GM21515 (cell line): ENCODE data around the gene WWOX.

Source experiments
- ATAC-seq: cut with Tn5 transposase; IDR thresholded peaks from one replicate; pipeline ENCODE4 v1.9.1; 2021; ENCODE audit not compliant: unreplicated experiment

The WWOX gene

DNA sequence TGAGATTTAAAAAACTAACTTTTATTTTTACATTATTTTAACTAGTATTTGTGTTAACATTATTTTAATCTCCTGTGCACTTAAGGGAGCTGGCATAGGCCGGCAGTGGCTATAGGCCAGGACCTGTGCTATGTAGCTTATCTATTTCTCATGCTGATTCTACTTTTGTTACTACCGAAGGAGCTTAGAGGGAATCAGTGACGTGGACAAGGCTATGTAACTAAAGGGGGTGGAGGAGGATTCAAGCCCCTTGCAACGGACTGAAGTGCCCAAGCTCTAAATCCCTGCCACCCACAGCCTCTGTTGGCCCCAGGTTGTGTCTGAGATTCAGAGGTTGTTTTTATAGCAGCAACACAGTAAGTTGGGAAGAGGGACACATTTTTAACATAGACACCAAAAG lies 356.4 kb downstream of the WWOX start:
- ATAC-seq: no peak

DNA sequence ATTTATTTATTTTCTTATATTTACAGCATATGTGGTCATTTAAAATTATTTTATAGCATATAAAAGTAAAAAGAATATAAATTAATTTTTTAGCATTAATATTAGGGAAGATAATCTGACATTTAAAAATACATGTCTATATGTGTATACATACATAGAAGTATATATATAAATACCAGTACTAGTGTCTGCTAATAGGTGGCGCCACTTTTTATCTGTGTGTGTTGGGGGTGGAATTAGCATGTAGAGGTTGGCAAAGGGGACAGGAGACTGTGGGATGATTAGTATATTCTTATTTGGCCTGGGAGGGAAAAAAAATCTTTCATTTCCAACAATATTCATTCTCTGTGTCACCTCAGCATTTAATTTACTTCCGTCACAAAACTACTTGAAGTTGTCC lies 359.1 kb downstream of the WWOX start:
- no peak for ATAC-seq

DNA sequence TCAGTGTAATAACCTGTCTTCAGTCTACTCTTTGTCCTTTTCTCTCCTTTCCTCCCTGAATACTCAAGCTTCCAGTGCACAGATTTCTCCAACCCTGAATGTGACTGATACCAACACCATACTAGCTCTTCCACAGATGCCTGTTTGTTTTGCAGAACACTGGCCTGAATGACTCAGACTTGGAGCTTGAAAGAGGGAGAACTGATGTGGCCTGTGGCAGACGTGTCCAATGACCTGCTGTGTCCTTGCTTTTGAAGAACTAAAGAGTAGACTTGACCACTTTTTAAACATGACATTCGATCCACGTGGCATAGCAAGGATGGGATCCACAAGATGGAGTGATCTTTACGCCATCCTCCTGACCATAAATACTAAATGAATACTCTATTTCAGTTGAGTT lies 361.0 kb downstream of the WWOX start:
- ATAC-seq: no peak

DNA sequence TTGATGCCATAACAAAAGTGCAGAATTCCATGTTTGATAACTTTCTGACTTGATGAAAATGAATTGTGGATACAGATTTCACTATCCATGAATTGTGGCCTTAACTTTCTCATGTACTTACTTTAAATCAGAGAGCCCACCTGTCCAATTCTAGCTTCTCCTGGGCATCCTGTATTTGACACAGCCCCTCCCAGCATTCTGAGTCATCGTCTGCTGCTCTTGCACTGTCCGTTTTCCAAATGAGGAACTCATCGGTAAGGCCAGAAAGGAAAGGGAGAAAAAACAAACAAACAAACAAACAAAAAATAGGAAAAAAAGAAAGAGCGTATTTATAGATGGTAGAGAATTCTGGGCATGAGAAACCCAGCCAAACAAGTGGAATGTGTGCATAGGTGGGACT lies 361.6 kb downstream of the WWOX start:
- no peak for ATAC-seq

DNA sequence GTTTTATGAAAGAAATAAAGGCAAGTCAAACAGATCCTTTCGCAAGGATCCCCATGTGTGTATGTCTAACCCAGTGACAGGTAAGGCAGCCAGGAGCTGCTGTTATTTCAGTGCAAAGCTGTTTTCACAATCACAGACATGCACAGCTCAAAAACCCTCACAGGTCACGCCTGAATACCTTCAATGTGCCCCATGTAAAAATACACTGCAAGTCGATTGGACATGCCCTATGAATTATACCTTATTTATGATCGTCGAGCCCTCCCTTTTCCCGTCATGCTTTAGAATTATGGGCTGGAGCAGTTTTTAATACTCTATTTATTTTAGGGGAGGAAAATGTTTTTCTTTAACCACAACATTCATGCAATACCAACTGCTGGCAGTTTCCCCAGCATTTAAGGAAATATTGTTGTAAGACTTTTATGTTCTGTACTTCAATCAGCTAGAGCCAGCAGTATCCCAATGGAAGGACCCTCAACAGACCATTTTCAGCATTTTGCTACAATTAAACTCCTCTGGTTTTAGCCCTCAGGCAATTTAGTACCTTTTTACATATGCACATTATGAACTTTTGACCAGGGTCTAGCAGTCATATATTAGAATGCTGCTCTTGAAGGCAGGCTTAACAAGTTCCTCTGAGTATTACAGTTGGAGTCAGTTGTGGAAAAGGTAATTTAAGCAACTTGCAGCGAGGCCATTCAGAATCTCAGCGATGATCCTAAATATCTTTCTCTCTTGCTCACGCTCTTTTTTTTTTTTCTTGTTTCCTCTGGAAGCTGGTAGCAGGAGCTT lies 362.2 kb downstream of the WWOX start:
- ATAC-seq: no peak

DNA sequence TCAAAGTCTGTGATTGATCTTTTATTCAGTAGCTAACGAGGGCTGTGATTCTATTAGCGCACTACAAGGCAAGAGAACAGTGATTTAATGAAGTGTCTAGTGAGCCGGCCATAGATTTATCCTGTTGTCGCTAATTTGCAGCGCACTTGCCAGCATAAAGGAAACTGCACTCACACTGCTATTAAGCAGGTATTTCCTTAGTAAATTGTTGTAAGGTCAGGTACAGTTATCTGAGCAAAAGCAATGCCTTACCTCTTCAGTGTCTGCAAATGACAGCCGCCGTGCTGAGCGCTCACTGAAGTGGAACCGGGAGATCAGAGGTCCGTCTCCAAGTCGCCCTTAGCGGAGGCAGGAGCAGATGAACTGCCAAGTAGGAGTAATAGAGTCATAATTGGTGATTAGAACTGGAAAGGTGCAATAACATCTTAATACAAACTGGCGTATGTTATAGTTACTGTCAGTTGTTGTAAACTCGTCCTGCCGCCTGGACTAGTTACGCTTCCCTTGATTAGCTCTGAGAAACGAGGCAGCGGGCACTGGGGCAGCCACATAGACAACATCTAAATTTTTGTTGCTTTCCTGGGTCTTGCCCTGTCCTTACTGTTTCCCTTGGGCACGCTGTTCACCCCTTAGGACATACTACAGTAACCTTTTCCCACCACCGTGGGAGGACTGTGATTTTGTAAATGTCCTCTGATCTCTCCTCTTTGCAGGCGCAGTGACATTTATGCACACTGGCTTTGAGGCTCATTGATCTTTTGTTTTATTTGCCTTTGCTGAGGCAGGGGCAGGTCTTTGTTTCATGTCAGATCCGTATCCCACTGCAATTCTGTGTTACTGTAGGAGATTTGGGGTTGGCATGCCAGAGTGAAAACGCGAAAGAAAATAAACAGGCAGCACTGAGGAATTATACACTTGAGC lies 363.1 kb downstream of the WWOX start:
- no peak for ATAC-seq

DNA sequence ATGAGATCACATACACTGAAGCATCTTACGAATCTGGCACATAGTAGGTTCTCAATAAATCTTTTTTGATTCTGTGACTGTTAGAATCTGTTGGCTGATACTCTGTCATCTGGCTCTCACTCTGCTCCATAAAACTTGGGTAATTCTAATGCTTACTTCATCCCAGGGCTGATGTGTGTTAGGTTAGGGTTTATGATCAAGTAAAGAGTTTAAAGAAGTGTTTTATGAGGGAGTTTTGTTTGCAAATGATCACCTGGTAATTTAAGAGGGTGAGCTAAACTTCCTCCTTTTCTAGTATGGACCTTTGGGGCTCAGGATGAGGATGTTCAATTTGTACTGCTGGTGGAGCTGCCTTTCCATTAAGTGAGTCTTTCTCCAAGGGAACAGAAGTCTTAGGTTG lies 364.1 kb downstream of the WWOX start:
- ATAC-seq: no peak

DNA sequence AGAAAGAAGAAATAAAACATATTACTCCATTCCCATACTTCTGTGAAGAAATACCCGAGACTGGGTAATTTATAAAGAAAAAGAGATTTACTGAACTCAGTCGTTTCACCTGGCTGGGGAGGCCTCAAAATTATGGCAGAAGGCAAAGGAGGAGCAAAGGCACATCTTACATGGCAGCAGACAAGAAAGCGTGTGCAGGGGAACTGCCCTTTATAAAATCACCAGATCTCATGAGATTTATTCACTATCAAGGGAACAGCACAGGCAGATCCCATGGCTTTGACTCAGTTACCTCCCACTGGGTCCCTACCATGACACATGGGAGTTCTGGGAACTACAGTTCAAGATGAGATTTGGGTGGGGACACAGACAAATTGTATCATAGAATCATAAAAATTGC lies 365.4 kb downstream of the WWOX start:
- no peak for ATAC-seq

DNA sequence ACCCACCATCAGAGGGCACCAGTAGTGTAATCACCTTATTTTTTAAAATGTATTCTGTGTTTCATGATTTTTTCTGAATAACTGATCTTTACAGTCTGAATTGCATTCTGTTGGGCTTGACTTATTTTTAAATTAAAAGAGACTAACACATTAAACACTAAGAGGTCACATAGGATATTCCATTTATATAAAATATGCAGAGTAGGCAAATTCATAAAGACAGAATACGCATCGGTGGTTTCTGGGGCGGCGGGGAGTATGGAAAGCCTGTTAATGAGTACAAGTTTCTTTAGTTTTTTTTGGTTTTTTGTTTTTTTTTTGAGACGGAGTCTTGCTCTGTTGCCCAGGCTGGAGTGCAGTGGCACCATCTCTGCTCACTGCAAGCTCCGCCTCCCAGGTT lies 366.3 kb downstream of the WWOX start:
- ATAC-seq: no peak

DNA sequence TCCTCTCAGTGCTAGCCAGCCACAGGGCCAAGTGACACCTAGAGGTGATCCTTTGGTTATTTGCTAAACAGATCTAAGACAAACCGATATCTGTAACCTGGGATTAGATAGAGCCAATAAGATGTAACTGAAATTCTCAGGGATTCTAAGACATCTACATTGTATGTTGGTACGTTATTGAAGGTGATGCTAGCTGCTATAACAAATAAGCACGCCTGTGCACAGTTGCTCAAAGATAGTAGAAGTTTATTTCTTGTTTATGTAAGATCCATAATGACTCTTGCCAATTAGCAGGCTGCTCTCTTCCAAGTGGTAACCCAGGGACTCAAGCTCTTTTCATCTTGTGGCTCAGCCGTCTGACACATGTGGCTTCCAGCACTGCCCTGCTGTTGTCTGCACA lies 370.3 kb downstream of the WWOX start:
- ATAC-seq: no peak

DNA sequence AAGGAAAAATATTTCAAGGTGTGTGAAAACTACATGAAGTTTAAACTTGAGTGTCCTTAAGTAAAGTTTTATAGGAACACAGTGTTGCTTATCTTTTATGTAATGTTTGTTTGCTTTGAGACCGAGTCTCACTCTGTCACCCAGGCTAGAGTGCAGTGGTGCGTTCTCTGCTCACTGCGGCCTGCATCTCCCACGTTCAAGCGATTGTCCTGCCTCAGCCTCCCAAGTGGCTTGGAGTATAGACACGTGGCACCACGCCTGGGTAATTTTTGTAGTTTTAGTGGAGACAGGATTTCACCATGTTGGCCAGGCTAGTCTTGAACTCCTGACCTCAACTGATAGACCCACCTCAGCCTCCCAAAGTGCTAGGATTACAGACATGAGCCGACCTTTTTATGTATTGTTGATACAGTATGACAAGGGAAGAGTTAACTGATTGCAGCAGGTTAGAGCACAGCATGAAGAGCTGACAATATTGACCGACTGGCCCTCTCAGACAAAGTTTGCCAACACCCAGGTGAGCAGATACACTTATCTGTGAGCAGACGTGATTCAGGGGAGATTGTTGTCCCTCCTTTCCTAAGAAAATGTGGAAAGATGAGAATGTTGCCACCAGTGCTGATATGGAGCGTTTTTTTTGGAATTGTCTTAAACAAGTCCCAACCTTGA lies 373.7 kb downstream of the WWOX start:
- no peak for ATAC-seq

DNA sequence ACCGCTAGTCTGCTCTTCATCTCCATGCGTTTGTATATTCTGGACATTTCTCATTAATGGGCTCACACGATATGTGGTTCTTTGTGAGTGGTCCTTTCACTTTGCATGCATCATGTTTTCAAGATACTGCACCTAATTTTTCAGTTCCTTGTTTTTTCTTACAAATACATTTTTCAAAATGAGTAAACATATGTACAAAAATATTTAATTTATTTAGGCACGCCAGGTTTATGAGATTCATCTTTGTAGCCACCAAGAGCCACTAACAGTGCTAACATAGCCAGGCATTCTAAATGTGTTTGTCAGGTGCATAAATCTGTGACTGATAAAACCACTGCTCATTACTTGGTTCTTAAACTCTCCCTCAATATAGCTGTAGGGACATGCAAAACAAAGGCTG lies 375.3 kb downstream of the WWOX start:
- peak; percentile 58 for ATAC-seq

DNA sequence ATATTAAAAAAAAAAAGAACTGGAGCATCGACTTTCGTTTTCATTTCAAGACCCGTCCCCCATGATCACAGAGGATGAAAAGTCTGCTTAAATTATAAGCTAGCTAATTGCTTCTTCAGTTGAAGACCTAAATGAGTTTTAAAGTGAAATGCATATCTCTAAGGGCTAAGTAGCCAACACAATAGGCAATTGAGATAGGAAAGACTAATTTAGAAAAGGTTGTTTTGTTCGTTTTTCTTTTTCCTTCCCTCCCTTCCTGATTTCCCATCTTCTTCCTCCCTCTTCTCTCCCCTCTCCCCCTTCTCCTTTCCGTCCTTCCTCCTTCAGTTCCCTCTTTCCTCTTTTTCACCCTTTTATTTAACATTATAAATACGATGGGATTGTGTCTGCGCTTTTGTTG lies 377.2 kb downstream of the WWOX start:
- ATAC-seq: no peak

DNA sequence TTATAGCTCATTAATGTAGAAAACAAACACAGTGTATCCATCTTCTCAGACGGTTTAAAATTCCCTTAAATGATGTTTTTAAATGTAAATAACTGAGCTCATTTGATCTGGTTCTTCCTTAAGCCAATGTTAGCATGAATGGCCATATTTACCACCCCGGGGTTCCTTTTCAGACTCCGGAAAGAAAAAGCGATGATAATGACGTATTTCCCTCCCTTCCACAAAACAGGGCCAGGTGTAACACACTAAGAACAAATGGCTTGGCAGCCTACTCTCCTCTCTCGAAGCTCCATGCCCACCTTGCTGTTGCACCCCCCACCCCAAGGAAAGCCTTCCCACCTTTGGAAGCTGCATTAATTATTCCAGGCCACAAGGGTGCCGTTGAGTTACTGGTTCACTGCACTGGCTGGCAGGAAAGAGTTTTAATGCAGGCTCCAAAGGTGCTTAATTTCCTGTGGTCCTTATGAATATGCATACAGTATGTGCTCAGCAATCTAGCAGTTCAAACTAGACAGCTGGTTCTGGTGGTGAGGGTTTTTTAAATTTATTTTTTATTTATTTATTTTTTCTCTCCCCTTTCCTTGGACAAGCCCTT lies 378.9 kb downstream of the WWOX start:
- ATAC-seq: no peak

DNA sequence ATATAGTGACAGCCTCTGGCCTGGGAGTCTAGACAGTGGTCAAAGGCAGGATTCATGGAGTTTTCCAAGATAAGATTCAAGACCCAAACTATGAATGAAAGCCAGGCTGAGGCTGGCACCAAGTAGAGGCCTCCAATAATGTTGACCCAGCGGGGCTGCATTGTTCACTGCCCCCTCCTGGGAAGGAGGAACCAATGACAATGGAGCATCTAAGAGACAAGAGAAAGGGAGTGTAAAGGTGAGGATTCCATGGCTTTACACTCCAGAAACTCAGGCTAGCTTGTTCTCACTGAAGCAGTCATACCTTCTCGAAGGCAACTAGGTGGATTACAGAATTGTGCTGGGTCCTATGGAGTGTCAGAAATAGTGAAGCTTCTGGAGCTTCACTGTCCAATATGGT lies 380.3 kb downstream of the WWOX start:
- no peak for ATAC-seq

DNA sequence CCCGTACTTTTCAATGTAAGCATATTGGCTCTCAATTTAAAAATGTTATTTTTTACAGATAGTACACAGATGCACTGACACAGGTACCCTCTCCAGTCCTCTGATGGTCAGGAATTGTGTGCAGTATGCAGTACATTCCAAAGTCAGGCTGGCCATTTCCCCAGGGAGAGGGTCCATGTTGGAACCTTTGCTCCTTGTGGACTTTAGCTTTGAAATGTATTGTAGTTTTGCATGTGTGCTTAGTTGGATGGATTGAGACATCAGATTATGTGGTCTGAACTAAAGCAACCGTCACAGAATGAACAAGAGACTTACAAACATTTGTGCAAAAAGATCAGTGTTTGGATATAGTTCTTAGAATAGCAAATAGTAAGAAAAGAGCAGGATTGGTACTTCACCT lies 381.1 kb downstream of the WWOX start:
- no peak for ATAC-seq

DNA sequence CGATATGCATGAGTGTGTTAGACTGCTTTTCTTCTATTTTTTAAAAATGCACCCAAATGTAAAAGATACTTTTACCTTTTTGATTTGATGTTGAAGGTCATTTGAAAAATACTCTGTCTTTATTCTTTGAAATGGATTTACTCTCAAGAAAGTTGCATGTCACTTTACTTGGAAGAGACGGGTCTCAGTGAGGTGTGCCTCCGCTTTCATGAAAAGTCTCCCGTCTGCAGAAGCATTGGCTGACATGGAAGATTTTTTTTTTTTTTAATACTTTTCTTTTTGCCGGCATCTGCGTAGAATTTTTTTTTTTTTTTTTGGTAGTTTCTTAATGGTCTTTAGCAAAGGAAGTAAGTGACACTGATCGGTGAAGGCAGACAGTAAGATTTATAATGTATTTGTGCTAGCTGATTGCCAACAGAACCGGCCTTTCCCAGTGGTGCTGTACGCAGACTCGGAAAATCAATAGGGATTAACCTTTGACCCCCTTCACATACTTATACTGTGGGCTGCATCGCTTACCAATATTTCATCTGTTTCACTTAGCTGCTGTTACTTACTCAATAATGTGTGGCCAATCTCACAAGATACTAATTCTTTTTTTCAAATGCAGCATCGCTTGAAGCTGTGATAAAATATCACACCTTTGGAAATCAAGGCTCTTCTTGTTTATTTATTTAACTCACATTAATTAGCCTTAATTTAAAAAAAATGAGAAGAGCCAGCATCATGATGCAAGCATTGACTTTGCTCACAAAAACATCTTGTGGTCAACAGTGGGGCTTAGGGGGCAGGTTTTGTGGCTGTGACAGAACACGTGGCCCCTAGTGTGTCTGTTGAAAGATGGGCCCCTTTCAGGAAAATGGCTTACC lies 383.9 kb downstream of the WWOX start:
- ATAC-seq: no peak

DNA sequence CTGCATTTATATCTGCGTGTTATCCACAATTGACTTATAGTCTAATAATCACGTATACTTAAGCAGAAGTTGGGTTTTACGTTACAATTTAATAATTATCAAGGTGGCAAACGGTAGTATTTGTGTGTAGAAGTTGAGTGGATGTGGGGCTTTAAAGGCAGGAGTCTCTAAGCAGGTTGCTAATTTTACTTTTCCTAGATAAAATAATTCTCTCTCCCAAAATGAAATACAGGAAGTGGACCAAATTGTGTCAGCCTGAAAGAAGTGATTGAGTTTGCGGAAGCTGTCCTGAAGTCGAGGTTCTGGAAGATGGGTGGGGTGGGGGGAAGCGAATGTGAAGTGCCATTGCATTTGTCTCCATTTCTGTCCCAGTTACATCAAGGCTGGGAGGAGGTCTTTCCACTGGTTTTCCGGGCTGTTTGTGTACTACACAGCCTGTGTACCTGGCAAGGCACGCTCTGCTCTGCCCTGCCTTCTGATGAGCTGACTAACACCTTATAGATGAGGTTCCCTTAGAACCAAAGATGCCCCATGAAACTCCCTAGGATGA lies 385.1 kb downstream of the WWOX start:
- no peak for ATAC-seq

DNA sequence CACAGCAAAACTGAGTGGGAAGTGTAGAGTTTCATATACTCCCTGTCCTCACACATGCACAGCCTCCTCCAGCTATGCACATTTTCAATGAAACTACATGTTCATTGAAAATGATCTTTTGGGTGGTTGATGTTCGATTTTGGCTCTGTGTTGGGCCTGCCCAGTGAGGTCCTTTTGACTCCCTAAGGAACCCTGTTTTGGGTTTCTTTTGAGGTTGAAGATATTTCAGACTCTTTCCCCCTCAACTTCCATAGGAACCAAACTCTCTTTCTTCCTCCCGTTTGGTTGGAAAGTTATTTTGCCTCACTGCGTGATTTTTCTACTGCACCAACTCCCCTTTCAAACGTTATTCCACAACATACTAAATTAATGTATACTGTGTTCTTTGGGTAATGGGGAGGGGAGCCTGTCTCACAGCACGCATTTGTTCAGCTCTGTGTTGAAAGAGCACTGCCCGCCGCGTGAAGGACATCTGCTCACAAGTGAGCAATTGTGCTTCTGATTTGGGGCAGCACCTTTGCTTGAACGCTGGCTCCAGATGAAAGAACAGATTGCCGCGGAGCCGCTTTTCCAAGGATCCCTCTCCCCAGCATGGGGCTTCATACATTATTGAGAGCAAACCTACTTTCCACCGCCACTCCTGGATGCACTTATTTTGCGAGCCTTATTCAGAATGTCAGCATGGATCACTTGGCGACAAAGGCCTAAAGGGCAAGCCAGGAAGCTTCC lies 385.9 kb downstream of the WWOX start:
- no peak for ATAC-seq

DNA sequence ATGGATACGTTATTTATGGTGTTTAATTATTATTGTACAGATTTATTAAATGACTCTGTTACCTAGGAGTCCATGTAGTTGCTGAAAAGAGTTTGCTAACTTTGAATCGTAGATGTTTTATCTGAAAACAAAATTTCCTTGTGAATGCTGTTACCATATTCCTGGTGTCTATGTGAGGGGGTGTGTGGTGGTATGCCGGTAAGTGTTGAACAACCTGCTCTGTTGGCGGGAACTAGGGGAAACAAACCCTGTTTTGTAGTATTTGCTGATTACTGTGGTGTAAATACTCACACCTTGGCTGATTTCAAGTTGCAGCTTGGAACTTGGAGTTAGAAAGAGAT lies 386.4 kb downstream of the WWOX start:
- no peak for ATAC-seq
